AG04449 (cell line): ENCODE measurements around the gene TRPM4.
"Not testable (repeated sequence)": the region's sequence is repeated elsewhere in the genome, so short reads cannot be mapped to it uniquely, and the experiment has no call there.

Experiments
- CTCF ChIA-PET: fragments of 350-600 bp; formaldehyde crosslinking; extraction: SDS; loops from one replicate; lab custom pipeline; 2021; ENCODE audit warnings: antibody characterized with exemption; lab: Yijun Ruan, JAX
- POLR2A ChIA-PET: fragments of 400-600, 350-600 bp; formaldehyde crosslinking; extraction: SDS; loops from one replicate; lab custom pipeline; 2020; ENCODE audit warnings: antibody characterized with exemption, inconsistent platforms; lab: Yijun Ruan, JAX
- DNase-seq: peaks from one replicate; pipeline ENCODE4 v3.0.0-alpha.2; 2010; ENCODE audit warnings: low read depth, low spot score
- H3K4me3 ChIP-seq: 2 replicates; pipeline ENCODE4 v1.5.1; 2011; ENCODE audit warnings: low read depth, mild to moderate bottlenecking, control low read depth, low read length
- CTCF ChIP-seq: IDR thresholded peaks from one replicate; pipeline ENCODE4 v1.5.1; 2011; ENCODE audit warnings: mild to moderate bottlenecking, moderate library complexity, low read length, control low read depth, inconsistent platforms; ENCODE audit not compliant: insufficient read depth; ENCODE audit errors: missing control alignments

The TRPM4 gene

GRCh38 chr19:49118565-49119410 lies 38.8 kb upstream of the TRPM4 start, which contains the start of gene C19orf73:
C19orf73 (minus strand) TSS chr19:49119143; CDS start chr19:49119022, 121 bp downstream.
- peak; percentile 33 for DNase-seq
- H3K4me3 ChIP-seq, result peak within 1 kb of the TSS; percentile 77
- CTCF ChIA-PET, result interaction anchor here (0.7 to 5.3 kb wide), 7 partner anchors 10 to 90 kb away, joined by 3 to 33 read pairs (median 3); no protein-coding TSS in a partner anchor
- peak; percentile 6 for TF ChIP-seq CTCF
- POLR2A ChIA-PET, result interaction anchor here (0.6 kb wide), 1 partner anchor 31 kb away, joined by 3 read pairs; no protein-coding TSS in a partner anchor

GRCh38 chr19:49119411-49120324 lies 37.9 kb upstream of the TRPM4 start, which contains the start of gene PPFIA3:
PPFIA3 (plus strand) TSS chr19:49119544; CDS start chr19:49127874, 8,330 bp downstream.
- POLR2A ChIA-PET, result interaction anchor here (0.5 kb wide), 1 partner anchor 67 kb away, joined by 3 read pairs; no protein-coding TSS in a partner anchor
- CTCF ChIA-PET, result interaction anchor here (0.8 to 2.4 kb wide), 9 partner anchors 13 to 126 kb away, joined by 3 to 13 read pairs (median 3); partner anchors contain the start of genes GYS1 and RUVBL2

GRCh38 chr19:49120325-49120683 lies 37.3 kb upstream of the TRPM4 start:
- H3K4me3 ChIP-seq, result no peak overlapping the region
- no peak for DNase-seq
- ChIA-PET CTCF (interaction anchor here (1.0 to 2.4 kb wide), 8 partner anchors 15 to 127 kb away, joined by 3 to 13 read pairs (median 4); partner anchors contain the start of genes GYS1 and RUVBL2), POLR2A (interaction anchor here (0.5 kb wide), 1 partner anchor 67 kb away, joined by 3 read pairs; no protein-coding TSS in a partner anchor)
- TF ChIP-seq CTCF, result no peak

More at GRCh38 chr19:49119411-49120324, 37.9 kb upstream of the TRPM4 start, which contains the start of gene PPFIA3:
- DNase-seq, result no peak
- H3K4me3 ChIP-seq, result peak within 1 kb of the TSS; percentile 77
- TF ChIP-seq CTCF, result no peak

GRCh38 chr19:49120868-49121267 lies 36.7 kb upstream of the TRPM4 start:
- no peak for TF ChIP-seq CTCF
- no peak overlapping the region for H3K4me3 ChIP-seq
- ChIA-PET CTCF (interaction anchor here (1.2 to 2.4 kb wide), 6 partner anchors 25 to 128 kb away, joined by 3 to 13 read pairs (median 5); partner anchors contain the start of genes GYS1 and RUVBL2), POLR2A (no interaction called here)
- DNase-seq, result no peak

- POLR2A ChIA-PET, DNase-seq, H3K4me3 ChIP-seq: not testable (repeated sequence)
- CTCF ChIA-PET, result interaction anchor here (2.4 kb wide), 1 partner anchor 104 kb away, joined by 6 read pairs; no protein-coding TSS in a partner anchor
Measured at GRCh38 chr19:49121841-49122240, 35.8 kb upstream of the TRPM4 start.

GRCh38 chr19:49123285-49123684 lies 34.3 kb upstream of the TRPM4 start:
- H3K4me3 ChIP-seq, DNase-seq, CTCF ChIA-PET, POLR2A ChIA-PET: not testable (repeated sequence)
